ENCODE data around the gene RNF41.

Gene RNF41

GRCh38 chr12:56152756-56153677 lies 68.7 kb downstream of the RNF41 start:
- DNase-seq (ENCODE audit: low read depth) = no peak

Measured in stimulated activated CD8-positive, alpha-beta memory T cell treated with anti-CD3 and anti-CD28 coated beads, Interleukin-15, amount 100 ng/mL, for 24 hours (primary cell).